ENCODE data around the gene CAMKMT. TPM values are rescaled to one million over a fixed set of nuclear protein-coding genes. Genes with fewer than 3 reads are reported as not detected.

The CAMKMT gene
- total RNA-seq, 6 experiments from 2014 or later: 5.1 to 8.6 (median 7.0) TPM

- DNase-seq: no peak
- Mint-ChIP-seq H3K27me3 (ENCODE audit: insufficient read depth) (peaks cover 8% of the 10 kb centered on the region), H3K27ac (no peak overlapping the region), H3K36me3 (ENCODE audit: low read depth) (no peaks in the 10 kb centered on the region), H3K9me3 (no peaks in the 10 kb centered on the region), H3K4me3 (no peak overlapping the region), H3K4me1 (ENCODE audit: low read depth) (no peaks in the 10 kb centered on the region)
- TF ChIP-seq CTCF (IDR thresholded peaks at IDR 0.05): no peak
Measured at GRCh38 chr2:44753552-44754285, 392.0 kb downstream of the CAMKMT start.

GRCh38 chr2:44758591-44758990 is 396.8 kb downstream of the CAMKMT start:
- no peak overlapping the region for H3K4me3 Mint-ChIP-seq
- H3K36me3 Mint-ChIP-seq (ENCODE audit: low read depth): no peaks in the 10 kb centered on the region
- no peak overlapping the region for H3K27ac Mint-ChIP-seq
- H3K9me3 Mint-ChIP-seq: no peaks in the 10 kb centered on the region
- no peak for TF ChIP-seq CTCF (IDR thresholded peaks at IDR 0.05)
- DNase-seq: no peak
- H3K4me1 Mint-ChIP-seq (ENCODE audit: low read depth): no peaks in the 10 kb centered on the region
- H3K27me3 Mint-ChIP-seq (ENCODE audit: insufficient read depth): peaks cover 14% of the 10 kb centered on the region

- no peak for DNase-seq
- Mint-ChIP-seq H3K27ac (no peak overlapping the region), H3K27me3 (ENCODE audit: insufficient read depth) (peaks cover 14% of the 10 kb centered on the region), H3K9me3 (no peaks in the 10 kb centered on the region), H3K4me3 (no peak overlapping the region), H3K36me3 (ENCODE audit: low read depth) (no peaks in the 10 kb centered on the region), H3K4me1 (ENCODE audit: low read depth) (no peaks in the 10 kb centered on the region)
- TF ChIP-seq CTCF (IDR thresholded peaks at IDR 0.05): no peak
Measured at GRCh38 chr2:44759823-44760222, 398.1 kb downstream of the CAMKMT start.

GRCh38 chr2:44763275-44763782 is 401.6 kb downstream of the CAMKMT start:
- no peaks in the 10 kb centered on the region for H3K9me3 Mint-ChIP-seq
- TF ChIP-seq CTCF (IDR thresholded peaks at IDR 0.05): no peak
- H3K36me3 Mint-ChIP-seq (ENCODE audit: low read depth): no peaks in the 10 kb centered on the region
- H3K27ac Mint-ChIP-seq: no peak overlapping the region
- no peaks in the 10 kb centered on the region for H3K4me1 Mint-ChIP-seq (ENCODE audit: low read depth)
- H3K27me3 Mint-ChIP-seq (ENCODE audit: insufficient read depth): peaks cover 22% of the 10 kb centered on the region
- DNase-seq: no peak
- H3K4me3 Mint-ChIP-seq: no peak overlapping the region

GRCh38 chr2:44766220-44766619 is 404.5 kb downstream of the CAMKMT start:
- DNase-seq: no peak
- TF ChIP-seq CTCF (IDR thresholded peaks at IDR 0.05): no peak
- Mint-ChIP-seq H3K9me3 (no peaks in the 10 kb centered on the region), H3K36me3 (ENCODE audit: low read depth) (no peaks in the 10 kb centered on the region), H3K27ac (no peak overlapping the region), H3K4me3 (no peak overlapping the region), H3K4me1 (ENCODE audit: low read depth) (no peaks in the 10 kb centered on the region), H3K27me3 (ENCODE audit: insufficient read depth) (peaks cover 34% of the 10 kb centered on the region)
